HG03095 (cell line): ENCODE results near the gene KBTBD13.
"Not testable (repeated sequence)": the region's sequence is repeated elsewhere in the genome, so short reads cannot be mapped to it uniquely, and the experiment has no call there.

Source experiments
- ATAC-seq: cut with Tn5 transposase; IDR thresholded peaks from one replicate; pipeline ENCODE4 v1.9.1; 2021; ENCODE audit warnings: moderate library complexity; ENCODE audit not compliant: unreplicated experiment

Gene KBTBD13

DNA sequence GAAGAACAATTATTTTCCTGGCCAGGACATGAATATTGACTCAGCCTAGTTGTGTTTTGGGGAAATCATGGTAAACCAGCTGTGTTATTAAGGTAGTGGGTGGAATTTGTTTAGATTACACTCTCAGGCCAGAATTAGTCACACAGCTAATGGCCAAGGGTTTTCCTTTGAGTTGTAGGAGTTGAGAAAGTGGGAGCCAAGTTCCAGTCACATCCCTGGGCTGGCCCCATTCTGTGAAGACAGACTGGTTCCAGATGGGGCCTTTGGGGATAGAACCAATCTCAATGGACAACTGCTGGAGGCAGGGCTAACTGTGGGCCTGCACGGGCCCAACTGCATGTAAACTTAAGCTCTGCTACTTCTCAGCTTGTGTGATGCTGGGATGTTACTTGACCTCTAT, 7.4 kb upstream of the KBTBD13 start:
- ATAC-seq: no peak

DNA sequence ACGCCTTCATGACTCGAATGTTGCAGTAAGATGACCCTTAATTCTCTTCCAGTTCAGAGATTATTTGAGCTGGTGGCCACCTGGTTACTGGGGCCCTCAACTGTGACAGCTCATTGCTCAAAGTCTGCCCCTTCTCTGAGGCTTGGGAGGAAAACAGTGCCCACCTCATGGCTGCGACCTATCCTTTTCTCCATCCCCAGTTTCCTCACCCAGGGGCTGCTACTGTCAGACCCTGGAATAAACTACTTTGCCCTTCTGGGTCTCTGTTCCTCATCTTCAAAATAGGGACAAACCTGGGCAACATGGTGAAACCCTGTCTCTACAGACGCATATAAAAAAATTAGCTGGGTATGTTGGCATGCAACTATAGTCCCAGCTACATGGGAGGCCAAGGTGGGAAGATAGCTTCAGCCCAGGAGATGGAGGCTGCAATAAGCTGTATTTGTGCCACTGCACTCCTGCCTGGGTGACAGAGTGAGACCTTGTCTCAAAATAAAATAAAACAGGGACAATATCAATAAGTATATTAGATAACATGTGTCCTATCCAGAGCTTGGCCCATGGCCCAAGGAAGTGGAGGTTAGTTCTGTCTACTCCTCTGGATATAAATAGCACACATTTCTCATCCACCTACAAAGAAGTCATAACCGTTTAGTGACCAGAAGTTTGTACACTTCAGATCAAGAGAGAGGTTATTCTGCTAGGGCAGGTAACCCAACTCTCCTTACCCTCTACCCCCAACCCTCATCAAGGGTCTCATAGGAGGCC, 6.6 kb upstream of the KBTBD13 start:
- ATAC-seq: no peak

DNA sequence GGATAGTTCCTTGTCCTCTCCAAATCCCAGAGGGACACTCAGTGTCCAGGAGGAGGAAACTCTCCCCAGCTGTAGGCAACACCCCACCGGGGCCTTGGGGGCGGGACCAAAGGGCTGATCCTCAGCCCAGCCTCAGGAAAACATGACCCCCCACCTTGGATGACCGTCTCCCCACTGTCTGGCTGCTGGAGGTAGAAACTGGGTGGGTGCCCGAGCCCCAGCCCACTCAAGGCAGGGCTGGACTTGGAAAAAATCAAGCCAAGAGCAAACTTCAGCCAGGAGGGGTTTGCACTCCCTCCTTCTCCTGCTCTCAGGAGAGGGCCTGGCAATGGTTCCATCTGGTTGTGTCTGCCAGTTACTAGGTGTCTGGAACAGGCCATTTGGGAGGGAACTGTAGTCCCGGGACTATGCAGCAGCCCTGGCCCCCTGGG, 5.2 kb upstream of the KBTBD13 start:
- no peak for ATAC-seq

- ATAC-seq: no peak
These were observed 4.5 kb upstream of the KBTBD13 start for GRCh38 chr15:65072027-65072426.

- no peak for ATAC-seq
These were observed 3.9 kb upstream of the KBTBD13 start for GRCh38 chr15:65072617-65073016.

DNA sequence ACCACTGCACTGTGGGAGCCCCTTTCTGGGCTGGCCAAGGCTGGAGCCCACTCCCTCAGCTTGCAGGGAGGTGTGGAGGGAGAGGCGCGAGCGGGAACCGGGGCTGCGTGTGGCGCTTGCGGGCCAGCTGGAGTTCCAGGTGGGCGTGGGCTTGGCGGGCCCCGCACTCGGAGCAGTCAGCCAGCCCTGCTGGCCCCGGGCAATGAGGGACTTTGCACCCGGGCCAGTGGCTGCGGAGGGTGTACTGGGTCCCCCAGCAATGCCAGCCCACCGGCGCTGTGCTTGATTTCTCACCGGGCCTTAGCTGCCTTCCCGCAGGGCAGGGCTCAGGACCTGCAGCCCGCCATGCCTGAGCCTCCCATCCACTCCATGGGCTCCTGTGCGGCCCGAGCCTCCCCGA, 1.6 kb upstream of the KBTBD13 start:
- ATAC-seq: not testable (repeated sequence)

- ATAC-seq: not testable (repeated sequence)
These were observed 745 bp upstream of the KBTBD13 start for GRCh38 chr15:65075607-65076395.

DNA sequence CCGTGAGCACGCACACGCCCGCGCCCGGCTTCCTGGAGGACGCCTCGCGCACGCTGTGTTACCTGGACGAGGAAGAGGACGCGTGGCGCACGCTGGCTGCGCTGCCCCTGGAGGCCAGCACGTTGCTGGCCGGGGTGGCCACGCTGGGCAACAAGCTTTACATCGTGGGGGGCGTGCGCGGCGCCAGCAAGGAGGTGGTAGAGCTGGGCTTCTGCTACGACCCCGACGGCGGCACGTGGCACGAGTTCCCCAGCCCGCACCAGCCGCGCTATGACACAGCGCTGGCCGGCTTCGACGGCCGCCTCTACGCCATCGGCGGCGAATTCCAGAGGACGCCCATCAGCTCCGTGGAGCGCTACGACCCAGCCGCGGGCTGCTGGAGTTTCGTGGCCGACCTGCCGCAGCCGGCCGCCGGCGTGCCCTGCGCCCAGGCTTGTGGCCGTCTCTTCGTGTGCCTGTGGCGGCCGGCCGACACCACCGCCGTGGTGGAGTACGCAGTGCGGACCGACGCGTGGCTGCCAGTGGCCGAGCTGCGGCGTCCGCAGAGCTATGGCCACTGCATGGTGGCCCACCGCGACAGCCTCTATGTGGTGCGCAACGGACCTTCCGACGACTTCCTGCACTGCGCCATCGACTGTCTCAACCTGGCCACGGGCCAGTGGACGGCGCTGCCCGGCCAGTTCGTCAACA, 890 bp downstream of the KBTBD13 start:
- ATAC-seq: no peak

- ATAC-seq: no peak
These were observed 1.4 kb downstream of the KBTBD13 start for GRCh38 chr15:65077981-65078352.

GRCh38 chr15:65079580-65079979, 3.0 kb downstream of the KBTBD13 start:
- no peak for ATAC-seq

DNA sequence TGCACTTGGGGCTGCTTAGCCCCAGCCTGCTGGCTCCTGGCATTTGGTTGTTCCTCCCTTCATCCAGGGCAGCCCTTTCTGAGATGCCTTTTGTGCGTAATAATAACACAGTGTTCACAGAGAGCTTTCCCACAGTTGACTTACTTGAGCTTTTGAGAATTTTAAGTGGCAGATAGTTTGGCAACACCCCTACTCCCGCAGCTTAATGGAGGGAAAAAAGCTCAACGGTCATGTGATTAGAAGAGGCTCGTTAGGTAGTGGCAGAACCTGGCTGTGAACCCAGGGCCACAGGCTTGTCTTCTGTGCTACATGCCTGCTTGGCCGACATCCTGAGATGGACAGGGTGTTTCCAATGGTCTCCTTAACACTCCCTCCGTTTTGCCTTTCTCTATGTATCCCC, 4.7 kb downstream of the KBTBD13 start:
- ATAC-seq: no peak

DNA sequence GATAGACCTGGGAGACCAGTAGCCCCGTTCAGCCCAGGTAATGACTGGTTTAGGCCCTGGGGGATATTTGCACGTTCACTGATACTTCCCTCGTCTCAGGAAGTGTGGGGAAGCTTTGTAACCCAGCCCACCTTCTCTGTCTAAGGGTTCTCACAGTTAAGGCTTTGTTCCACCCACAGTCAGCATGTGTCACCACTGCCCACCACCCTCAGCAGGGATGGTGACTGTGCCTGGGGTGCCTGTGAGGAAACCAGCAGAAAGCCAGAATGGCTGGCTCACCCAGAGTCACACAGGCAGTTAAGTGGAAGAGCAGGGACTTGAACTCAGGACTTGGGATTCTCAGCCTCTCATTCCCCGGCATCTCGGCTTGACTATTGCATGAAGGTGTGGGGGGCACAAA, 5.2 kb downstream of the KBTBD13 start:
- no peak for ATAC-seq

- no peak for ATAC-seq
These were observed 5.9 kb downstream of the KBTBD13 start for GRCh38 chr15:65082303-65082953.

DNA sequence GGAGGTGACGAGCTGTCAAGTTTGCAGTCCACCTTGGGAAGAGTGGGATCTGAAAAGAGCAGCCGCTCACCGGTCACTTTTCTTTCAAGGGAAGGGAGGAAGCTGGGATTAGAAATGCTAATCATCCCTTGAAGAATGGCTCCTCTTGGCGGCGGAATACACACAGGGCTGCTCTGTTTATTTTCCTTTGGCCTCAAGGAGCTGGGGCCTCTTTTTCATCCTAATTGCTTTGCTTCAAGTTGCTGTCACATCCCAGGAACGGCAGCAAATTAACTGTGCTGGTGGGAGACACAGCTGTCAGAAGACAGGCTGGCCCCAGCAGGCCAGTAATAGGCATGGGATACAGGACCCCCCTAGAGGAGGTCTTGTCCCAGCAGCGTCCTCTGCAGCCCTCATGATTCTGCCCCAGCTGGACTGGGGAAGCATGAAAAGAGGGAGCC, 6.7 kb downstream of the KBTBD13 start:
- ATAC-seq: no peak

DNA sequence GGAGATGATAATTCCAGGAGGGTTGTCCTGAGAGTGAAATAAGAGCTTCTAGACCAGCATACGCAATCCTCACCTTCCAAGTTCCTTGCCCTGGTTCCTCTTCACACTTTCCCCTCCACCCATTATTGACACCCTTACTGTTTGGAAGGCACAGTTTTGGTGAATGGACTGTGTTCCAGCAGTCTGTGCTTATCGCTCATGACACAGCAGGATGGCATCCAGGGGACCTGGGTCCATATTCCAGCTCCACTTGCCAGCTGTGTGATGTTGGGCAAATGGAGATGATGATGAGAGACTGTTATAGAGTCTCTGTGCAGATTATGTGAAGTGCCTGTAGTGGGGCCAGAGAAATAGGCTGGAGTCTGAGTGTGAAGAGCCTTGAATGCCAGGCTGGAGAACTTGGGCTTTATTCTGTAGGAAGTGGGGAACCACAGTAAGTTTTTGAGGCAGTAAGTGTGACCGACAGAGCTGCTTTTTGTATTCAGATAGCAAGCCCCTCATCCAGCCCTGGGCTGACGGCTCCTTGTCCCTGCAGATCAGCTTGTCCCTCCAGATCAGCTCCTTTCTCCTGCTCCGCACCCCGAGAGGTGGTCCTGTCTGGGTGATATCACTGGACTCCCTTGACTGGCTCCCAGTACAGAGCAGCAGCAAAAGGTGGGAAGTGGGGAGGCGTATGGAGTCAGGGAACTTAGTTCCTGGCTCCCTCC, 8.1 kb downstream of the KBTBD13 start:
- ATAC-seq: no peak

GRCh38 chr15:65085207-65085753, 8.7 kb downstream of the KBTBD13 start:
- ATAC-seq: no peak

DNA sequence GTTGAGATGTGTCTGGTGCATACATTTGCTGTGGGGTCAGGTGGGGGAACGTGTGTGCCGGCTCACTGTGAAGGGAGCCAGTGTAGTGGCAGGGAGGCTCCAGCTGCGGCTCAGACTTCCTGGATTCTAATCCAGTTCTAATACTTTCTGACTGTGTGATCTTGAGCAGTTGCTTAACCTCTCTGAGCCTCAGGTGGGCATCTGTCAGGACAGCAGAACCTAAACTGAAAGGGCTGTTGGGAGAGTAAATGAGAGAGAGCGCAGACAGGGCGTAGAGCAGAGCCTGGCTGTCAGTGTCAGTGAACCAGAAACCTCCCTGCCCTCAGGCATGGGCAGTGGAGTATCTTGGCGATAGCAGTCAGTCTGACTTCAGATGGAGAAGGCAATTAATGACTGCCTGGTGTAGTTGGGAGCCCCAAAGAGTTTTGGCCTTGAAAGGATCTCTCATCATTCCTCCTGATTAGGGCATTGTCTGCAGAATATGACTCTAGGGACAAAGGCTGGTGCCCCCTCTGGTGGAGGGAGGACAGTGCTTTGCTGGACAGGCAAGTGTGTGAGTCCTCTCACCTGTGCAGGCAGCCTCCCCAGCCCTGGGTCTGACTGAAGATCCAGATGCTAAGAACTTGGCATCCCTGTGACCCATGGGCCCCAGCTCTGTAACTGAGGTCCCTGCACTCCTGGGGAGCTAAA, 9.6 kb downstream of the KBTBD13 start:
- ATAC-seq: no peak

DNA sequence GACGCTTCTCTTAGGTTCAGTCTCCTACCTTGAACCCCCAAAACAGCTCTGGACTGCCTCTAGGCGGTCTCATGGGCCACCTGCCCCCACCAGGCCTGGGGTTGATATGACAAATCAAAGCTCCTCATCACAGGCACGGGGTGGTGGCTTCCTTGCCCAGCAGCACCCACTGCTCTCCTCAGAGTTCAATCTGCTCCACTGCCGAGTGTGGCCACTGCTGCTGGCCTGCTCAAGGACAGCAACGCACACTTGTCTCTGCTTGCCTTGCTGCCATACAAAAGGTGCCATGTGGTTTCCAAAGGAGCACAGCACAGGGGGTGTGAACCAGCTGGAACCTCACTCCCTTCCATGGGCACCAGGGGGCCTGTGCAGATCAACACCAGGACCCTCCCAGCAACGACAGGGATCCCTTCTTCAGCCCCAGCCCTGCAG, 10.2 kb downstream of the KBTBD13 start:
- no peak for ATAC-seq

DNA sequence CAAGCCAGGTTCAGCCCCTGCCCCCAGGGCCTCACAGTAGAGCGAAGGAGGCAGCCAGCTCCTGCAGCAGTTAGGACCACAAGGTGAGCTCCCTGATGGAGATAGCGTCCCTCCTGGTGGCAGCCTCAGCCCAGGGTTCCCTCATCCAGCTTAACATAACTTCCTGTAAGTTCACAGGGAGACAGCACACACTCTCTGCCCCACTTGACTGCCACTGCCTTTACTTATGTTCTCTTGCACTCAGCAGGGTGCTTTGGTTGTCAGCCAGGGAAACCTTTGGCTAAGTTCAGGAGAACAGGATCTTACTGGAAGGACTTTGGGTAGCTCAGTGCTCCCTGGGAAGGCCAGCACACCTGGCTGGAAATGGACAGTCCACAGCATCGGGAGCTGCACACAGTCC, 10.9 kb downstream of the KBTBD13 start:
- ATAC-seq: no peak
